Uterus (tissue), 2 donors: Measurements from ENCODE around the gene METTL14.

ENCODE experiments used
- POLR2A ChIP-seq, 2 donors: fragments of 450-650 bp; IDR thresholded peaks; one replicate each; pipeline ENCODE4 v1.6.1; 2016; ENCODE audit warnings: antibody characterized with exemption in 2 of 2, mild to moderate bottlenecking in 1 of 2, moderate library complexity in 1 of 2
- TF ChIP-seq, protein P1 (sequence below), 4 experiments: fragments of 200-600 bp in 2 of 4; fragments of 450-650 bp in 2 of 4; sonication (generic) in 2 of 4; IDR thresholded peaks; one replicate each; pipeline ENCODE4 v1.5.1; 2016 to 2019; ENCODE audit warnings: antibody characterized with exemption in 4 of 4, mild to moderate bottlenecking in 2 of 4, moderate library complexity in 1 of 4

DNA sequence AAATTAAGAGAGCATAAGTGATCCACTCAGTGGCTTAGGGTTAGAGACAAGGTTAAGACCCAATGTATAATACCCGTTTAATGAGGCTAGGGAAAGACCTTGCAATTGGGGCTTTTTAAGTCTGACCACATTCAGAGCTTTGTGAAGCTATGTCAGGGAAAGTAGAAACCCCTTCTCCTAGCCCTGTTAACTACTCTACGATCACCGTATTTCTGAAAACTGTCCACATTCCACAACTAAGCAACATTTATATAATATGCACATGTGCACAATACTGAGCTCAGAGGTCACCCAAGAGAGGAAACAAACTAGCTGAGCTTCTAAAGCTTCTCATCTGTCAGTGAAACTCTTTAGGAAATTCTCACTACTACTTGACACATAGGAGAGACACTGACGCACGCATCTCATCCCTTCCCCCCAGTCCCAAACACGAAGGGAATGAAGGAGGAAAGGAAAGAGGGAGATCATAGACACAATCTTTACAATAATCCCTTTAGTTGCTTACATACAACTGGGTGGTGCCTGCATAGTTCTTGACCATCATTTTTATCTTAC is 56.2 kb downstream of the METTL14 start:
- no peak for TF ChIP-seq POLR2A (IDR thresholded peaks at IDR 0.05)
- TF ChIP-seq, protein P1, sequence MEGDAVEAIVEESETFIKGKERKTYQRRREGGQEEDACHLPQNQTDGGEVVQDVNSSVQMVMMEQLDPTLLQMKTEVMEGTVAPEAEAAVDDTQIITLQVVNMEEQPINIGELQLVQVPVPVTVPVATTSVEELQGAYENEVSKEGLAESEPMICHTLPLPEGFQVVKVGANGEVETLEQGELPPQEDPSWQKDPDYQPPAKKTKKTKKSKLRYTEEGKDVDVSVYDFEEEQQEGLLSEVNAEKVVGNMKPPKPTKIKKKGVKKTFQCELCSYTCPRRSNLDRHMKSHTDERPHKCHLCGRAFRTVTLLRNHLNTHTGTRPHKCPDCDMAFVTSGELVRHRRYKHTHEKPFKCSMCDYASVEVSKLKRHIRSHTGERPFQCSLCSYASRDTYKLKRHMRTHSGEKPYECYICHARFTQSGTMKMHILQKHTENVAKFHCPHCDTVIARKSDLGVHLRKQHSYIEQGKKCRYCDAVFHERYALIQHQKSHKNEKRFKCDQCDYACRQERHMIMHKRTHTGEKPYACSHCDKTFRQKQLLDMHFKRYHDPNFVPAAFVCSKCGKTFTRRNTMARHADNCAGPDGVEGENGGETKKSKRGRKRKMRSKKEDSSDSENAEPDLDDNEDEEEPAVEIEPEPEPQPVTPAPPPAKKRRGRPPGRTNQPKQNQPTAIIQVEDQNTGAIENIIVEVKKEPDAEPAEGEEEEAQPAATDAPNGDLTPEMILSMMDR (IDR thresholded peaks at IDR 0.05), result no peak
